DMS53 treated with DMSO at 0.1 percent for 48 hours (cell line): ENCODE results near the gene NCAPH2.
A peak's percentile ranks its signal among the peaks of the same experiment; 100 is the strongest.

Source experiments
- DNase-seq: peaks from one replicate; lab custom pipeline; 2025; ENCODE audit not compliant: unreplicated experiment; lab: John Stamatoyannopoulos, UW

The NCAPH2 gene

DNA sequence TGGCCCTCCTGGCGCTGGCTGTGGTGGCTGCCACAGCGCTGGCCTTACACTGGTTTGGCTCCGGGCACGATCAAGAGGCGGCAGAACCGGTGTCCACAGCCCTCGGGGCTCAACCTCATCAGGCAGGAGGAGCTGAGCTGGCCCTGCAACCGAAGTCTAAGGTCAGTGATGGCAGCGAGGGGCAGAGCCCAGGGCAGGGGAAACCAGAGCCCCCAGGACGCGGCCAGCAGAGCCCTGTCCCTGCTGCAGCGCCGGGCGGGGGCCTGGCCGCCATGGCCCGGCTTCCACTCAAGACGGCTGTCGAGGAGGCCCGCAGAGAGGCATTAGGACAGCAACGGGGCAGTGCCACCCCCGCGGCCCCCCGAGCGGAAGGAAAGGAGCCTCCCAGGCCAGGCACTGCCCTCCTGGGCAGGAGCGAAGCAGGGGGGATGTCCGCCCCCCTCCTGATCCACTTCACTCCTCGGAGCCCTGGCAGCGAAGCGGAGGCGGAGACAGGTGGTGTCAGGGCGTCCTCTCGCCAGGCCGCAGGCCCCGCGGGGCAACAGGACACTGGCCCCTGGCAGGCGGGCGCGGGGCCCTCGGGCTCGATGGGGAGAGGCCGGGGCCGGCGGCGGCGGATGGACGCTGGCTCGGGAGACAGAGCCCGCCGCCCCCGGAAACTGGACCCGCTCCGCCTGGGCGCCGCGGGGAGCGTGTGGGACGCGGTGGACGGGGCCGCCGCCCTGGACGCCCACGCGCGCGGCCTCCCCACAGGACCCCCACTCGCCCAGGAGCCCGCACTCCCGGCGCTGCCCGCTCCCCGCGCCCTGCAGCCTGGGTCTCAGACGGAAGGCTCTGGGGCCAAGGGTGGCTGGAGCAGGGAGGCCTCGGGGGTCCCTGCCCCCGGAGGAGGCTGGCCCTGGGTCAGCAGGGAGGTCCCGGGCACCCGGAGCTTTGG lies 38.6 kb downstream of the NCAPH2 start:
- DNase-seq: no peak

DNA sequence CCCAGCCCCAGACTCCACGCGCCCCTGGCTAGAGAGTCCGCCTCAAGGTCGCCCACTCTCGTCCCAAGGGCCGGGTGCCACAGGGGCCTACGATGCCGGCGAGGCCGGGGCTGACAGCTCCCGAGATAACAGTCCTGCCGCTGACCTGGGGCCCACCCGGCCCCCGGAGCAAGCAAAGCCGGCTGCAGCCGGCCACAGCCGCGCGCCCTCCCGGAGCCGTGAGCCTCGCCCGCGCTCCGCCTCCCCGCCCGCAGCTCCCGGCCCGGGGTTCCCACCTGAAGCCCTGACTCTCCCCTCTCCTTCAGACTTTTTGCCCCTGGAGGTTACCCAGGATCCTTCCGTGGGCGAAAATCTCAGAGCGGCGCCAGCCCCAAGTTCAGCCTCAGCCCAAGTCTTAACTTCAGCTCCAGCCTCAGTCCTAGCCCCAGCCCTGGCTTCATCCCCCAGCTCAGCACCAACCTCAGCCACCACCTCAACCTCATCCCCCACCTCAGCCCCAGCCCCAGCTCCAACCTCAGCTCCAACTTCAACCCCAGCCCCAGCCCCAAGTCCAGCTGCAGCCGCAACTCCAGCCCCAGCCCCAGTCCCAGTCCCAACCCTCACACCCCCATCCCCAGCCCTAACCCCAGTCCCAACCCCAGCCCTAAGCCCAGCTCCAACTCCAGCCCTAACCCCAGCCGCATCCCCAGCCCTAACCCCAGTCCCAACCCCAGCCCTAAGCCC lies 39.4 kb downstream of the NCAPH2 start:
- DNase-seq: no peak

DNA sequence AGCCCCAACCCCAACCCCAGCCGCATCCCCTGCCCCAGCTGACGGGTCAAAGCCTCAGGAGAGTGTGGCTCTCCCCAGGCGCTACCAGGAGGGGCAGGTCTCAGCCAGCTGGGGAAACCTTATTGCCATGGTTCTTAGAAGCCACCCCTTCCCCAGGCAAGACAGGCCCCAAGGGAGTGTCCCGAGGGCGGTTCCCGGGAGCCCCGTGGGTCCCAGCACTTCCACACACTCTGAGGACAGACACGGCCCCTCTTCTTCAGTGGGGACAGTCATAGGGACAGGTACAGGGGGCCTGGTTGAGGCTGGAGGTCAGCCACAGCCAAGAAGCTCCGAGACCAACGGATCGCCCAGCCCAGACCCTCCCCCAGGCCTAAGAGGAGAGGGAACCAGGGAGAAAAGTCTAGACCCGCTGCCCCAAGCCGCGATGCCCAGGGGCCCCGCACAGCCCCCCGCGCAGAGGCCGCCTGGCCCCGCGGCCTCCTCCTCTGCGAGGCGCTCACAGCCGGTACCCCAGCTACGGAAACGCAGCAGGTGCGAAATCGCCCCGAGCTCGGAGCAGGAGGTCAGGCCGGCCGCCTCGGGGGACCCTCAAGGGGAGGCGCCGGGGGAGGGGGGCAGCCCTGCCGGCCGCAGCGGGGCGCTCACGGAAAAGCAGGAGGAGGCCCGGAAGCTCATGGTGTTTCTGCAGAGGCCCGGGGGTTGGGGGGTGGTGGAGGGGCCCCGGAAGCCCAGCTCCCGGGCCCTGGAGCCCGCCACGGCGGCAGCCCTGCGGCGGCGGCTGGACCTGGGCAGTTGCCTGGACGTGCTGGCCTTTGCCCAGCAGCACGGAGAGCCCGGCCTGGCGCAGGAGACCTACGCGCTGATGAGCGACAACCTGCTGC lies 40.3 kb downstream of the NCAPH2 start:
- DNase-seq: no peak

DNA sequence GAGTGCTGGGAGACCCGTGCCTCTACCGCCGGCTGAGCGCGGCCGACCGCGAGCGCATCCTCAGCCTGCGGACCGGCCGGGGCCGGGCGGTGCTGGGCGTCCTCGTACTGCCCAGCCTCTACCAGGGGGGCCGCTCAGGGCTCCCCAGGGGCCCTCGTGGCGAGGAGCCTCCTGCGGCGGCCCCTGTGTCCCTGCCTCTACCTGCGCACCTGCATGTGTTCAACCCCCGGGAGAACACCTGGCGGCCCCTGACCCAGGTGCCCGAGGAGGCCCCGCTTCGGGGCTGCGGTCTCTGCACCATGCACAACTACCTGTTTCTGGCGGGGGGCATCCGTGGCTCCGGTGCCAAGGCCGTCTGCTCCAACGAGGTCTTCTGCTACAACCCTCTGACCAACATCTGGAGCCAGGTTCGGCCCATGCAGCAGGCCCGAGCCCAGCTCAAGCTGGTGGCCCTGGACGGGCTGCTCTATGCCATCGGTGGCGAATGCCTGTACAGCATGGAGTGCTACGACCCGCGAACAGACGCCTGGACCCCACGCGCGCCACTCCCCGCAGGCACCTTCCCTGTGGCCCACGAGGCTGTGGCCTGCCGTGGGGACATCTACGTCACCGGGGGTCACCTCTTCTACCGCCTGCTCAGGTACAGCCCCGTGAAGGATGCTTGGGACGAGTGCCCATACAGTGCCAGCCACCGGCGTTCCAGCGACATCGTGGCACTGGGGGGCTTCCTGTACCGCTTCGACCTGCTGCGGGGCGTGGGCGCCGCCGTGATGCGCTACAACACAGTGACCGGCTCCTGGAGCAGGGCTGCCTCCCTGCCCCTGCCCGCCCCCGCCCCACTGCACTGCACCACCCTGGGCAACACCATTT lies 41.1 kb downstream of the NCAPH2 start:
- DNase-seq: no peak

DNA sequence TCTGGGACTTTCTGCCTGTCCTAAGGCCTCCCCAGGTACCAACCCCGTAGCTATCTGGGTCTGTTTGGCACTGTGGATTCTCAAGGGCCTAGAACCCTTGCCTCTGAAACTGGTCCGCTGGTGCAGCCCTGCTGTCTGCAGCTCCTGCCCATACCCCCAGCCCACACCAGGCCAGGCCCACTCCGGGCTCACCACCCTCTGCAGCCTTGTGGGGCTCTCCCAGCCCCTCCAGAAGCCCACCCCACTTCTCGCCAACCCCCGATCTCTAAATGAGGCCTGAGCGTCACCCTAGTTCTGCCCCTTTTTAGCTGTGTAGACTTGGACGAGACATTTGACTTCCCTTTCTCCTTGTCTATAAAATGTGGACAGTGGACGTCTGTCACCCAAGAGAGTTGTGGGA lies 42.4 kb downstream of the NCAPH2 start:
- DNase-seq: no peak

DNA sequence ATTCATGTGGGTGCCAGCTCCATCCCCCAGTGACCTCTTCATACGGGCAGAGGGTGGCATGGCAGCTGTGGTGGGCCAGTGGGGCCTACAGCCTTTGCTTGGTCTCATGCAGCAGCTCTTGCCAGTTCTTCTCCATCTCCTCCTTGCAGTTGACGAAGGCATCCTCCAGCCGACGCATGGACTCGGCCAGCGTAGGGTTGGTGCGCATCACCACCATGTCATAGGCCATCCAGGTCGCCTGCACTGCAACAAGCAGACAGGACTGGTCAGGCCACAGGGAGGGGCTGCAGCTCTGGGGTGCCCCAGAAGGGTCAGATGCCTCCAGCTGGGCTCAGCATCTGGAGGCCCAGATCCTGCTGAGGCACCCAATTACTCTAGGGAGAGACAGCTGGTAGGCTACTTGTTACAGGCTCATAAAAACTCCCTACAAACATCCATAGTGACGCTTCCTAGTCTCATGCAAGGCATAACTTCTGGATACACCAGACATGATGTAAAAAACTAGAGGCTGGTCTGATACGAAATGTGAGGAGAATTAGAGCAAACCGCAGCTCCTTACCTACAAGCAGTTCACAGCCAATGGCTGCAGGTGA lies 43.2 kb downstream of the NCAPH2 start:
- DNase-seq: no peak

DNA sequence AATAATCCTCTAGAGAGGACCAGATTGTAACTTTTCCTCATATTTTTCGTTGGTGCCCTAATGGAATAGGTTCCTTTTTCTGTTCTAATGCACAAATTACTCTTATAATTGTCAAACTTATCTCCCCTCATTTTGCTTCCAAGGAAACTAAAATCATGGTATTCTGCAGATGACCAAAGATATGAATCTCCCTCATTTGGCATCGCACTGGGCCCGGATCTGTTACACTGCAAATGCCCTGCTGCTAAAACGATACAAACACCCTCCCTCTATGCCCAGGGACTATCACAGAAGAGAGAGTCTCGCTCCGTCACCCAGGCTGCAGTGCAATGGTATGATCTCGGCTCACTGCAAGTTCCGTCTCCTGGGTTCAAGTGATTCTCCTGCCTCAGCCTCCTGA lies 45.3 kb downstream of the NCAPH2 start:
- no peak for DNase-seq

DNA sequence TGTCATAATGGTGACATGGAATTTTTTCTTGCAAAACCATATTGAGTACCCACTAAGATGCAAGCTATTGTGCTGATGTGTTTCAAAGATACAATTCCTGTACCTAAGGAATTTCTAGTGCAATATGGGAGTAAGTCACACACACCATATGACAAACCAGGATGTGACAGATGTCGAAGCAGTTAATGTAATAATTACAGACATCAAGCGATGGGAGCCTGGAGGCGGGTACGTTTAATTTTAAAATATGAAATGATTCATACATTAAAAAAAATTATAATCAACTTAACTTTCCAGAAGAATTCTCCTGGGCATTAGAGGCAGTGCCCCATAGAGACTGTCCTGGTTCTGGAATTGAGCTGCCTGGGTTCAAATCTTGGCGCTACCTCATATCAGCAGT lies 48.7 kb downstream of the NCAPH2 start:
- no peak for DNase-seq

DNA sequence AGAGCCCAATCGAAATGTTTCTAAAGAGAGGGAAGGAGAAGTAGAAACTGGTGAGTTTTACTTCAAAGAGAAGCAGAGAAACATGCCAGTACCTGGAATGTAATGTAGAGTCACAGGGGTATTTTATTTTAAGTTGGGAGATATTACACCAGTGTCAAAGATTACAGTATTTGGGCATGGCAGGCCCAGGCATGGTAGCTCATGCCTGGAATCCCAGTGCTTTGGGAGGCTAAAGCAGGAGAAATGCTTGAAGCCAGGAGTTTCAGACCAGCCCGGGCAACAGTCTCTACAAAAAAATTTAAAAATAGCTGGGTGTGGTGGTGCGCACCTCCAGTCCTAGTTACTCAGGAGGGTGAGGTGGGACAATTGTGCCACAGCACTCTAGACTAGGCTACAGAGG lies 52.0 kb downstream of the NCAPH2 start:
- DNase-seq: no peak

DNA sequence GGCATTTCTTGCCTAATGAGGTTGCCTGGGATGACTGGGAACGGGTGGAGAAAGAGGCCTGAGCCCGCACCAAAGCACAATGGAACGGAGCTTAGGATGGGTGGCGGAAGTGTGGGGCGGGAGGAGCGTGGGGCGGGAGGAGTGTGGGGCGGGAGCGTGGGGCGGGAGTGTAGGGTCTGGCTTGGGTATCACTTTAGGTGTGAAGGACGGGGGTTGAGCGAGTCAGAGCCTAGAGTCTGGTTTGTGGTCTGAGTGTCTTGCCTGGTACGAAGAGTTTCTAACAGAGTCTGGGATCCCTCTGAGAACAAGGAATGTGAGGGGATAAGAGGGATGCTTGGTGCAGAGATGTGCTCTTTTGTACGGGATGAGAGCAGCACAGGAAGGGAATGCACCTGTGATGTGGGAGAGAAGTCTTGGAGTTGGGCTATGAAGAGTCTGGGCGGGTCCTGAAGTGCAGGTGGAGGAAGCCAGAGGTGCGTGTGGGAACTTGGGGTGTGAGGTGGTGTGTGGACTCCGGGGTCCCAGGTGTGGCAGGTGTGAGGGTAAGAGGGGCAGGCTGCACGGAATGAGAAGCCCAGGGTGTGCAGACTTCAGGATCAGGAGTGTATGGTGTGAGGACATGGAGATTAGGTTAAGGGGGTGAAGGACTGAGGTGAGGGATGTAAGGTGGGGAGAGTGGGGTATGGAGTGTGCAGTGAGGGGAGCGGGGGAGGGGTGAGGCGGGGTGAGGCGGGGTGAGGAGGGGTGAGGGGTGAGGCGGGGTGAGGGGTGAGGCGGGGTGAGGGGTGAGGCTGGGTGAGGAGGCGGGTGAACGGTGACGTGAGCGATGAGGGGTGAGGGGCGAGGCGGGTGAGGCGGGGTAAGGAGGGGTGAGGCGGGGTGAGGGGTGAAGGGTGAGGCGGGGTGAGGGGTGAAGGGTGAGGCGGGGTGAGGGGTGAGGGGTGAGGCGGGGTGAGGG lies 53.7 kb downstream of the NCAPH2 start:
- DNase-seq: no peak

DNA sequence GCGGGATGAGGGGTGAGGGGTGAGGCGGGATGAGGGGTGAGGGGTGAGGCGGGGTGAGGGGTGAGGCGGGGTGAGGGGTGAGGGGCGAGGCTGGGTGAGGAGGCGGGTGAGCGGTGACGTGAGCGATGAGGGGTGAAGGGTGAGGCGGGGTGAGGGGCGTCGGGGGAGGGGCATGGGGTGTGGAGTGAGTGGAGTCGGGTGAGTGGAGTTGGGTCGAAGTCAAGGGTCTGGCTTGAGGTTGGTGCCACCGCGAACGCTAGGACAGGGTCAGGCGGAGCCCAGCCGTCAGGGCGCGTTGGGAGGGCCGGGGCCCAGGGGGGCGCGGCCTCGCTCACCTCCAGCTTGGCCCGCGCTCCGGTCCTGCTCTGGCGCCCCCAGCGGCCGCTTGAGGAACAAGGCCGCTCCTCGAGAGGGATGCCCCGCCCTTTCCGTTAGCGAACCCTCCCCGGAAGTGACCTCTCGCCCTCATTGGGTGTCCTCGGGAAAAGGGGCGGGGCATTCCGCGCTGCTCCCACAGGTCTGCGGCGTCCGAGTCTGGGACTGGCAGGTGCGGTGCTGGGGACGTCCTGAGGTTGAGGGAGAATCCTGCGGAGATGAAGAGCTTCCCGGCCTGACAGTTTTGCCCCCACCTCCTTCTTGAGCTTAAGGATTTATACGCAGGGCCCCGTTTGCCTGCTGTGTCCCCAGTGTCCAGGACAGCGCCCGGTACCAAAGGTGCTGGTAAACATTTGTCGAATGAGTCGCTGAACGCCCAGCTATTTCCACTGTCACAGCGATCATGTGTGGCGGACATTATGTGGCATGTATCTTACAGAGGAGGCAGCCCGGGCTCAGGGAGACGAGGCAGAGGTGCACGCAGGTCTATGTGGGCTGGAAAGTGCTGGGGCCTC lies 54.7 kb downstream of the NCAPH2 start, which contains the start of gene SYCE3:
TSS of gene SYCE3 (minus strand) at position 397 of the 890 bp plus-strand sequence. CDS start 6,514 bp downstream, outside the sequence.
- peak; percentile 90 for DNase-seq

DNA sequence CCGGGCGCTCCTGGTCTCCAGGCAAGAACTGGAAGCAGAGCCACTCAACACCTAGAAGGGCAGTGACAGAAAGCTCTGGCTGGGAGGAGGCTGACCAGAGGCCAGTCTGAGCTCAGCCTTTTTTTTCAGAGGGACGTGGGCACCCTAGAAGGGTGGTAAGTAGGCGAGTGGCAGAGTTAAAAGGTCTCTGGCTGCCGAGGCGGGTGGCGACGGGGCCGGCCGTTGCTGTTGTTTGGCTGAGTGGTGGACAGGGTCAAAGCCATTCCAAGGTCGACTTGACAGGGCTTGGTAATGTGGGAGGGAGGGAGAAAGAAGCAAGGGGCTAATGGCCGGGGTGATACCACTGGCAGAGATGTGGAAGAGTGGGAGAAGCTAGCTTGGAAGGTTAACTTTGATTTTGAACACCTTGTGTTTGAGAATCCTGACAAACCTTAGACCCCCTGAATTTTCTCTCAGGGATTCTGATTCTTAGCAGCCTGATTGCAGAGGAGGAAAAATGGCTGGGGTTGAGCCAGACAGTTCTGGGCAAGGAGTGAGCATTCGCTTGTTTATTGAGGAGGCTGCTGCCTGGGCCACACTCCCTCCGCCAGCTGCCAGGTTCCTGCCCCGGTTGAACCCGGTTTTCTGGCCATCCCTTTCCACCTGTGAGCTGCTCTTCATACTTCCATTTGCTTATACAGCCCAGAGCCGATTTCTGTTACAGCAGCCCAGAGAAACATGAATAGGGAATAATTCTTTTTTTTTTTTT lies 55.6 kb downstream of the NCAPH2 start:
- no peak for DNase-seq

DNA sequence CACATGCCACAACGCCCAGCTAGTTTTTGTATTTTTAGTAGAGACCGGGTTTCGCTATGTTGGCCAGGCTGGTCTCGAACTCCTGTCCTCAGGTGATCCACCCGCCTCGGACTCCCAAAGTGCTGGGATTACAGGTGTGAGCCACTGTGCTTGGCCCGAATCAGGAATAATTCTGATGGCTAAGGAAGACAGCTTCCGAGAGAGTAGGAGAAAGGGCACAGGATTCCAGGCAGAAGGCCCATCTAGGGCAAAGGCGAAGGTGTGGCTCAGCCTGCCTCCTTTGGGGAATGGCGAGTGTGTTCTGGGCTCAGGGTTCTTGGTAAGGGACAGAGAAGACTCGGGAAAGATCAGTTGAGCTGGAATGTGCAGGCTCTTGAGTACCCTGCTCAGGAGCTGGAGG lies 56.3 kb downstream of the NCAPH2 start:
- no peak for DNase-seq

DNA sequence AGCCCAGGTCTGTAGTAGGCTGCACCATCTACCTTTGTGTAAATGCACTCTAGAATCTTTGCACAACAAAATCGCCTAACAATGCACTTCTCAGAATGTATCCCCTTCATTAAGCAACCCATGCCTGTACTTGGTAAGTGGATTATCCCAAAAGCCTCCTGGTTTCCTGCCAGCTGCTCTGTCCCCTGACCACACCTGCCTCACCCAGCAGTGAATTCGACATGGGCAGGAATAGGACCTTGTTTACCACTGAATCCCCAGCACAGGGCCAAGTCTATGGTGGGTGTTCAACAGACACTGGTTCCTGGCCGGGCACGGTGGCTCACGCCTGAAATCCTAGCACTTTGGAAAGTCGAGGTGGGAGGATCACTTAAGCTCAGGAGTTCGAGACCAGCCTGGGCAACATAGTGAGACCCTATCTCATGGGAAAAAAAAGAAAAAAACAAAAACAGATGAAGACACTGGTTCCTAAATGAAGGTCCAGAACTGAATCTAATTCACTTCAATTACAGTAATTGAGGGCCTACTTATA lies 59.8 kb downstream of the NCAPH2 start:
- DNase-seq: no peak

DNA sequence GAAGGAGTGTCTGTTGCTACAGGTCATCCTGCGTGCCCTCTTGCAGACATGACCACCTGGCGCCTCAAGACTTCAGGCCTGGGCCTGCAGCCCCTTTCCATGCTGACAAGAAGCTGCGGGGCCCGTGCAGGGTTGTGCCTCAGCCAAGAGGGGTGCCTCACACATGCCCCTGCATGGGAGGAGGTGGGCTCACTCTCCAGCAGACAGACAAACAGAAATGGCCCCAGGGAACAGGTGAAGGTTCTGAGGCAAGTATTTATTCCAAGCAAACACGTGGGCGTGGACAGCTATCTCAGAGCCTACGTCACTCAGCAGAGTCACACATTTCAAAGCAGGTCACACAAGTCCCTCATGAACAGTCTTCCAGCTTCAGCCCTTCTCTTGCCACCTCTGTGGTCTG lies 60.6 kb downstream of the NCAPH2 start:
- peak; percentile 4 for DNase-seq

DNA sequence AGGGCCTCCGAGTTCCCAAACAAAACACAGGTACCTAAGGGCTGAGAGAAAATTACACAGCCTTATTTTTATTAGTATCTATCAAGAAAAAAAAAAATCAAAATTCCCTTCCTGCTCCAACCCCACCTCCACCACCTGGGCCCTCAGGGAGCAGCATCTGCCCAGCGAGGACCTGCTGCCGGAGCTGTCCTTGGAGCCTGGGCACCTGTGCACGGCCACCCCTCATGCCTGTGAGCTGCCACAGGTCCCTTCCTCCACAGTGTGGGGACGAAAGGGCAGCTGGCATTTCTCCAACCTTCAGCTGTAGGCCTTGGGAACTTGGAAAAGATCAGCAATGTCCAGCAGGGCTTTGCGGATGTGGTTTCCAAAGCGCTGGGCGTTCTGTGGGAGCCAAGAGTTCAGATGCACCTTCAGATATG lies 61.0 kb downstream of the NCAPH2 start:
- DNase-seq: no peak
